HG03521 (cell line): ENCODE data around the gene RBM8A.

Experiments used
- ATAC-seq: cut with Tn5 transposase; IDR thresholded peaks from one replicate; pipeline ENCODE4 v1.9.1; 2021; ENCODE audit warnings: mild to moderate bottlenecking, moderate library complexity; ENCODE audit not compliant: unreplicated experiment

RBM8A gene

DNA sequence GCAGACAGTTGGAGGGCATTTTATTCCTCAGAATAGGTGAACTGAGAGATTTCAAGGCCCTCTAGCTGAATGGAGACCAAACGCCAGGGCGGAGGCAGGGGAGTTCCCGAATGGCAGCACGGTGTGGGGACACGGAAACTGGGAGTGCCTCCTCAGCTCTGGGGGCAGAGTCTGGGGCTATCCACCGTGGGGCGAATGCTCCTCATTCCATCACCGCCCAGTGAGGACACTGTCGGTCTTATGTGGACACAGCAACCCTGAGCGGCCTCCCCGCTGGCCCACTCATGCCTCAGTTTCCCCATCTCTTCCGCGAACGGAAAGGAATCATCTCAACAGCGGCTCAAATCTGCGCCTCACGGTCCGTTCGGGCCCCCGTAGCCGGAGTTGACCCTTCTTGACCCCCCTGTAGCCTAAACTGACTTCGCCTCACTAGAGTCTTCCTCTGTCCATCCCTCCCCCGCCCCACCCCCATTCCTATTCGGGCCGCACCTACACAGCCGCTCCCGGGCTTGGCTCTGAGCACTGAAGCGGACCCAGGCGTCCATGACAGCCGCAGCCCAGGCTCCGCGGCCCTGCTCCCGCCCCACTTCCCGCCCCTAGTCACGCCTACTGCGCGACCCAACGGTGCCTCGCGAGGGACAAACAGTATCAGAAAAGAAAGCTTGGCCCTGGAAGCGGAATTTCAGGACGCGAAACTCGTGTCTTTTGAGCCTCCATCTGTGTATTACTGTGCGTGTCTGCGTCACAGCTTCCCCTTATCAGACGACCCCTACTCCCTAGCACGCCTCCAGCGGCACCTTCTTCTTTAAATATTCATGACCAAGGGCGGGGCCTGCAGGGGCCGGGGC, 8.9 kb downstream of the RBM8A start, which contains the start of gene PEX11B:
PEX11B (minus strand) TSS at position 574 of the 848 bp plus-strand sequence; CDS start at position 545, 29 bp downstream.
- peak; percentile 84 for ATAC-seq

DNA sequence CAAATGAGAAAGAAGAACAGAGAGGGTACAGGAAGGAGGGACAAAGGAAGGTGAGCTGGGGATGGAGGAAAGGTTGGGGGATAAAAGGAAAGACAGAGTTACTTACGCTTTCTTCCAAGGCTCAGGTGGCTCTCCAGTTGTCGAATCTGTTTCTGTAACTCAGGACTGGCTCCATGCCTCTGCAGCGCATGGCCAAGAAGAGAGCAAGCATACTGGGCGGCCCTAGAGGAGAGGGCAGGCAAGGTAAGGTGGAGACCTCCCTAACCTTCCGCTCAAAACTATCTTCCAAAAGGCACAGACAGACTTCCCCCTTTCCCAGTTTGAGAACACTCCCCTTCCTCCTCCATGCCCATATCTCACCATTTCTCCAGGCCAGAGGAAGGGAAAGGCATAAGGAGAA, 9.7 kb downstream of the RBM8A start:
- ATAC-seq: no peak

DNA sequence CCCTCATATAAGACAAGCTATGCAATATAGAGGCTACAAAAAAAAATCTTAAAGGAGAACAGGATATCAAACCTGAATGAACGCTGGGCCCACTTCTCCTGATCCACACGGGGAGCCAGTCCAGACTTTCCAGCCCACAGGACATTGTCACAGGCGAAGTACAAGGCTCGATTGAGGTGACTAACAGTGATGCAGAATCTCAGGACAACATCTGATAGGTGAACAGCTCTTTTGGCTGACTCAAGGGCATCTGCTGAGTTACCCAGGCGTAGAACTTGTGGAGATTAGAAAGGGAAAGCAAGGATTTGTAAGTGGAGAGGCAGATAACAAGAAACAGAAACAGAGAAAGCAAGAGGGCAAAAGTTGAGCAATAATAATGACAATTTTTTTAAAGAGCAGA, 10.5 kb downstream of the RBM8A start:
- no peak for ATAC-seq

DNA sequence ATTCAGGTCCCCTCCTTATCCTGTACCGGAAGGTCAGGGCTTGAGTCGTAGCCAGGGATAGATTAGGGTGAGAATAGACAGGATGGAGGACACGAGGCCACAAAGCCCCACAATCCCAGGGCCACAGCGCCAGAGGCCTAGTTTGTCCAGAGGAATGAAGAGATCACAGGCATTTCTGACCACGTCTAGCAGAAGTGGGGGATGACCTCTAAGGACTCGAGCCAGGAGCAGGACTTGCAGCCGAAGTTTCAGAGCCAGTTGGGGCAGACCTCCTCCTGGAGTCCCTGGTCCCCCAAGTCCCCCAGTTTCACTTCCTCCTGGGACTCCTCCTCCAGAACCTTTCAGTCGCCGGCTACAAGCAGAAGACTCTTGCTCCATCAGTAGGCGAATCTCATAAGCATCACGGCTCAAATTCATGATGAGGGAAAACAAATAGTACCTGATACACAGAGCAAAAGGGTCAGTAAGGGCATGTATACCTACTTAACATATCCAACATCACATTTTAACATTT, 15.1 kb downstream of the RBM8A start:
- ATAC-seq: no peak

DNA sequence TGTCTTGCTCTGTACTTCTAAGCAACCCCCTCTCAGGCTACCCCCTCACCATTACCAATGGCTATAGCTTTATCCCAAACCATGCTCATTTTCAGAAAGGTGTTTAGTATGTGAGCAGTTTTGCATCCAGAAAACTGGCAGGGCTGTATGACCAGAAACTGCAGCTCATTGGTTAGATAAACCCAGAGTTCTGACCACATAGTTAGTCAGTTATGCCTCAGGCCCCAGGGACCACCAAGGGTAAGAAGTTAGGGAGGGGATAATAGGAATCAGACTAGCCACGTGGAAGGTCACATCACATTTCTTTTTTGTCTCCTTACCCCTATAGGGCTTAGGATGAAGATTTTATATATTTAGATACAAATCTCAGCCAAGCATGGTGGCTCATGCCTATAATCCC, 18.6 kb downstream of the RBM8A start:
- no peak for ATAC-seq

DNA sequence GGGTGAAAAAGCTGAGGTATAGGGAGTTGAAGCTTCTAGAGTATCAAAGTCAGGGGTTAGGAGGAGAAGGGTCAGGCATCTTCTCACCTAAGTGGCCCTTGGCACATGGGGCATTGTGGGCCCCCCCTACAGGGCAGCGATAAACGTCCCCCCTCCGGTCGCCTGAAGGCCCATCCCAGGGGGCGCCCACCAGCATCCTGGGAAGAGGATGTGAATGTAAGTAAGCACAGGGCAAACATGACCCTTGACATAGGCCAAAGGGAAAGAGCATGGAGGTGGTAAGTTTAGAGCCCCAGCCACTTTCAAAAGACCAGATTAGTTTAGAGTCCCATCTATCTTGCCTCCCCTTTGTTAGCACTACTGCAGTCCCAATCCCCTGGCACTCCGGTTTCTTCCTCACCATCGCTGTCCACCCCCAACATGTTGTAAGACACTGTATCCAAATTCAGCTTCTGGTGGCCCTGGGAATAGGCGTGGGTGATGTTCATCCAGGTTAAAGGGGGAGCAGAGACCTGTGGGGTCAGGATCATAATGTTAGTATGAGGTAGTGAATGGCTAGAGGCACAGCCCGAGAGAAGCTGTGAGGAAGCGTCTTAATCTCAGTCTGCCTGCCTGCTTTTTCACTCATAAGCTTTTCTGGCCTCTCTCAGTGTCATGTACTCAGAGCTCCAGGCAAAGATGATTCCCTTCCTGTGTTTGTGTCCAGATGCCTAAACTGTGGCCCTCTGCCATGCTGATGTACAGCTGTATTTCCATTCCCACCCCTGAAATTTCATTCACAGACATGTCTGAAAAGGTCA, 20.1 kb downstream of the RBM8A start:
- ATAC-seq: no peak

DNA sequence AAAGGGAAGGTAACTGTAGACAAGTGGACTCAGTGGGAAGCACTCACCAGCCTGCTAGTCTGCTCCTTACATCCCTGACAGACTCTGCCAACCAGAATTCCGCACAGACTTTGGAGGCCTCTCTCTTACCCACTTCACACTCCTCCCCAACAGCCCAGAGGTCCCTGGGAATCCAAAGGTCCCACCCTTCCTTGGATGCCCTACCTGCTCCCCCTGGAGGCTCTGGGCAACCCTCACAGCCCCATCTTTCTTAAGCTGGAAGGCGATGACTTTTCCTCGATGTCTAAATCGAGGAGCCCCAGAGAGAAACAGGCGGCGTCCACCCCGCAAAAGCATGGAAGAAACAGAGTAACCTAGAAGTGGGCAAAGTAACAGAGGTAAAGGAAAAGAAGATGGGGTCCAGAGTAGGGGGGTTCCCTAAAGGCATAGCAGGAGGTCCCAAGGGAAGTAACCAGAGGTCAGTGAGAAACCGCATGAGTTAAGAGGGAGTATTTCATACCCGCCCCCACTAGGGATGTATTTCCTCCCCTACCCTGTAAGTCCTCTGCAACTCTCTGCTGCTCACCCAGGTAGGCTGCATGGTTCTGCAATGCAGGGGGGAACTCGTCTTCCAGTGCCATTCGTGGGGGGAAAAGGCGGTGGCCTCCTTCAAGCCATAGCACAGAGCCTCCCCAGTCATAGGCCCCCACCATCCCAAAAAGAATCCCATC, 25.8 kb downstream of the RBM8A start:
- ATAC-seq: no peak

DNA sequence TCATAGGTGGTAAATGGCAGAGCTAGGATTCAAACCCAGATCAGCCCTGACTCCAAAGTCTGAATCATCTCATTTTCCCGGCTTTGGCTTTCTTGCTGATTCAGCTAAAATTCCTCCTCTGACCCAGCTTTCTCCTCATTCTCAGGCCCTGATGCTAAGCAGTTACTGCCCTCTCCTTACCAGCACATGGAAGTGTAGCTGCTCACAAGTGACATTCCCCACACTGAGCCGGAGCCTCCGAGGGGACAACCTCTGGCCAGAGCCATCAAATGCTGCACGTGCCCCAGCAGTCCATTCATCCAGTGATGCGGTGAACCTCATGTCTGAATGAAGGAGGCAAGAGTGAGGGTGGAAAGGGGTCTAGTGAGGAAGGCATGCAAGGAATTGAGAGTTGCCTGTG, 28.5 kb downstream of the RBM8A start:
- ATAC-seq: no peak

DNA sequence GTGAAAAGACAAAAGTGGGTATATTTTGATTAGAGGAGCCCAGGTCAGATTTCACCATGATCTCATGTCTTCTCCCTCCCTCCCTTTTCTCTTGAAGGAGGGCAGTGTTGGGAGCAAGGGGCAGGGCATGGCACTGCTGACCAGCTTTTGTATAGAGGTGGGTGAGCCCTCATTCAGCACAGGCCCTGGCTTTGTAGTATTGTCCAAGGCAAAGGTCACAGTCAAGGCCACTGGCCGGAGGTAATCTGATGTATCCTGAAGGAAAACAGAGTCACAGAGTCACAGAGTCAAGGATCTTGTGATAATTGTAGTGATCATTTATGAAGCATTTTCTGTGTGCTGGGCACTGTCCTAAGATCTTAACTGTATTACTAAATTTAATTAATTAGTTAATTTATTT, 29.3 kb downstream of the RBM8A start:
- ATAC-seq: no peak

DNA sequence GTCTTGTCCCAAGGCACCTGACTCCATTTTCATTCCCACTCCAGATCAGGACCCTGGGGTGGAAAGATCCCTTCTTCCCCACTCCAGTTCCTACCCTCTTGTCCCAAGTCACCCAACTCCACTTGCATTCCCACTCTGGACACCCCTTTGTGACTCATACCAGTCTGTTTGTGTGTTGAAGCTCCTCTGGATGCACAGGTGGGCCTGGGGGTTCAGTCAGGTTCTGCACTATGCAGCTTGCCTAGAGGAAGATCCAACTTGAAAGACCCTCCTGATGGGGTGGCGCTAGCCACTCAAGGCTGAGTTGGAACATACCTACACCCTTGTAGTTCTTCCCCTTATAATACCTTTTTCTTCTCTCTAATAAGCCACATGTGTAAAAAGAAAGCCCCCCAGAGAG, 31.8 kb downstream of the RBM8A start:
- ATAC-seq: no peak

DNA sequence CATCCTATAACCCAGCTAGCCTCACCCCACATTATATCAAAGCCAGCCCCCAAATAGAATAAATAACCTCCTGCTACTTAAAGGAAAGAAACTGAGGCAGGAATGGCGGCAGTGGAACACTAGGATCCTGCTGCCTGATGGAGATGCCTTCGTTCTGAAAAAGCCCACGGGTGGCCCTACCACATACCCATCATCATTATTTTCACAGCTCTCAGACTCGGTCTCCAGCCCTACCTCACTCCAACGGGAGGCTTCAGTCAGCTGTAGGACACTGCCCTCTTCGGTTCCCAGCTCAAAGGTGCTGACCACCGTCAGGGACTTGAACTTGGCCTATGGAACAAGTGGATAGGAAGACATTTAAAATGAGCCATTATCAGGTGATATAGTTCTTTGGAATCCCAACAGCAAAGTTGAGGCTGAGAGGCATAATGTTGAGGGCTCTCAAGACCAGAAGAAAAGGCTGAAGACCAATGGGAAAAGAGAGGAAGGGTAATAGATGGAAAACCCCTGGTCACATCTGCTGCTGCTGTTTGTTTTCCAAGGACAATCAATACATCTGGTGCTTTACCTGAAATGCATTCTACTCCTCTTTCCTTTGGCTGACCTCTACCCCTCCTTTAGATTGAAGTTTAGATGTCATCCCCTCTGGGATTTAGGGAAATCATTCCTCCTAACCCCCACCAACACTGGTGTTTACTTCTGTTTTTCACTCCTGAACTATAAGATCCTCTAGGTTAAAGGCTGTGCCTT, 33.8 kb downstream of the RBM8A start:
- ATAC-seq: no peak

DNA sequence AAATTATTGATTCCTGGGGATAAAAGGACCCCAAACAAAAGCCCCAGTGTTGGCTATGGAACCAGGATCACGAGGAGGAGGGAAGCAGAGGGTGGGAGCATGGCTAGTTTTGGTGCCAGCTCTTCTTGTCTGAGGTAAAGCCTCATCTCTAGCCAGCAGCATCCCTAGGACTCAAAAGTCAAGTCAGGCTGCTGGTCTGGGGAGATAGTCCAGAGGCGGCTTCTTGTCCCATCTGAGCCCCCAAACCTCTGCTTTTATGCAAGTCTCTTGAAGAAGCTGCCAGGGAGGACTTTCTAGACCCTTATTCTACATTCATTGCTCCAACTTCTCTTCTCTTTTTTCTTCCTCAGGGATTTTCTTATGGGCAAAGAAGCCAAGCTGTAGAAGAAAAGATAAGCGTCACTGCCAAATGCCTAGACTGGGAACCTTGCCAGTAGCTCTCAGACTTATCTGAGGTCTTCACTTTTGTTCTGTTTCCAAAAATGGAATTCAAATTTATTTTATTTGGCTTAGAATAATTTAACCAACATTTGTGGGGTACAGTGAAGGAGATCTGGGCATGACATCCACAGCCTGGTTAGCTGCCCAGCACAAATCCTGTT, 34.7 kb downstream of the RBM8A start:
- no peak for ATAC-seq

DNA sequence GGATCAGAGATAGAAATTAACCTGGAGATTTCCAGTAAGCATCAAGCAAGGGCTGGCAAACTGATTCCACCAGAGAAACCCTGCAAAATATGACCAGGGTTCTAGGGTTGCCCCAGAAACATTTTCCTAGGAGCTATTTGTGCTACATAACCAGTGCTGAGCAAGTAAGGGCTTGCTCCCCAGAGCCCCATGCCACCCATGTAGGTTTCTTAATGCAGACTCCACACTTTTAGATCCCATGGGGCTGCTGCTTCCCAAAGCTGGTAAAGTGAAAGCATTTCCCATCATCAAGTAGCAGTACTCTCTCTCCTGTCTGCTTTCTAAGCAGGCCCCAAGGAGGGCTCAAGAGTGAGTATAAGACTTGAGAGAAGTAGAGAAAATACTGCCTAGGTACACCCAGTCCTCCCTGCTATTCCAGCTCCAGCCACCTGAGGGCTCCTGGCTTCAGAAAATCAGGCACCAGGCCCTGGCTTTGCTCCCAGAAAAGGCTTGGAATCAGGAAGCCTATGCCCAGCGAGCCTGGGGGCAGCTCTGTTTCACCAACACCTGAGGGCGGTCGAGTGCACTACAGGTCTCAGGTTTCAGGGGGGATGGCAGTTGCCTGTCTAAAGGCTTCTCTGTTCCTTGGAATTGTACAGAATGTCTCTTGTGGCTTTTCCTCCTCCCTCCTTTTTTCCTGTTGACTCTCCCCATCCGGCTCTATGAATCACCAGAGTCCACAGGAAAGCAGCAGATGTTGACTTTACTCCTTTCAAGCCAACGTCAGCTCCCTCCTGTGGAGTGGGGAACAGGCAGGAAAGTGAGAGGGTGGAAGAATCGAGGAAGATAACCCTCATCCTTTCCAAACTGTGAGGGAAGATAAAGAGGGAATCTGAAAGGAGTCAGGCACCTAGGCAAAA, 35.4 kb downstream of the RBM8A start:
- no peak for ATAC-seq

DNA sequence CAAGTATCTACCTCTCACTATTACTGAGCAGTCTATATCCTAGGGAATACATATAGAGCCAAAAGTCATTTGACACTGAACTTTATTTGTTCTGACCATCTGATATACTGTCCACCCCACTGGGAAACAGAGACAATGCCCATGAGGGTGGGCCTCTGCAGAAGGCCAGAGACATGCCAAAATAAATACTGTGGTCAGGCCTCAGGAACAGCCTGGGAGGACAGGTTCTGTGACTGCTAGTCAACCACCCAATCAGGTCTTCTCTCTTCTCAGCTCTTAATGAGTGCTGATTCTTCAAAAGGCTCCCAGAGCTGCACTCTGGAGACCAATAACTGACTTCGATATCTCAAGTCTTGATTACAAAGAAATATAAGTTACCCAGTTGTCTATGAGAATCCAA, 36.1 kb downstream of the RBM8A start:
- no peak for ATAC-seq

DNA sequence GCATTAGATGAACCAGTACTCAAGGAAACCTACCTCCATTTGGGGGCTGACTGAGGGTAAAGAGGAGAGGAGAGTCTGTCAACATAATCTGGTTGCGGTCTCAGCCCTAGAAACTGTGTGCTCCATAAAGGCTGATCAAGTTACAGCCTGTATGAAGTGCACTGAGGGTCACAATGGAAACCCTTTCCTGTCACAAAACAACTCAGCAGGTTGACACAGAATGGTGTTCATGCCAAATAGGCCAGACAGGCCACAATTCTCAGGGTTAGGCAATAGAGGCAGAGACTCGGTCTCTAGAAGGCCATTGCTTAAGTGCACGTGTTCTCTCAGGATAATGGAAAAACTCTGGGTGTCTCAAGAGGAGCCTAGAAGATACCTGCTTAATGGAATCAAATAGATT, 37.6 kb downstream of the RBM8A start:
- no peak for ATAC-seq

DNA sequence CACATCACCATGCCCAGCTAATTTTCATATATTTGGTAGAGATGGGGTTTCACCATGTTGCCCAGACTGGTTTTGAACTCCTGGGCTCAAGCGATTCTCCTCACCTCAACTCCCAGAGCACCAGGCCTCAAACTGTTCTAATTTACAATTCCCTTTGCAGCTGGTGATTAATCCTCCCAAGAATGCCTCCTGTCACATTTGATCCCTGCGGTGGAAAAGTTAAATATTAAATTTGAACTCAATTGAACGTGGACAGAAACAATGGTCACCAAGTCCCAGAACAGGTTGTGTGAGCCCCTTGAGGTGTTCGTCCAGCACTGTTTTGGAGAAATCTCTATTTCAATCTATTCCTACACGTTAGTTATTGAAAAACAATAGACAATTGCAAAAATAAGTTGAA, 39.7 kb downstream of the RBM8A start:
- ATAC-seq: no peak

DNA sequence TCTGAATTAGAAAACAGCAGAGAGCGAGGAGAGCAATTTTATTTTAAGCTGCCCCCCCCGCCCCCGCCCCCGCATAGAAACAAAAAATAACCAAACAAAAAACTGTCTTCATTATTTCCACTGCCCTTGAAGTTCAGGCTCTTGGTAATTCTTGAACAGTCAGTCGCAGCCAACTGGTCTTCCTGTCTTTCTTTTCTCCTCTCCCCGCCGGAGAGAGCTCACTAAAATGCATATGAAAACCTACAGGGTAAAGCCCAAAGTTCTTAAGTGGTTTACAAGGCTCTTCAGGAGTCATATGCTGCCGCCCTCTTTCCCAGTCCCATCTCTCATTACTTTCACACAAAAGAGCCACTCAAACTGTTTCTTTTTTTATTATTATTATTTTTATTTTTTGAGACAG, 40.5 kb downstream of the RBM8A start:
- ATAC-seq: no peak

DNA sequence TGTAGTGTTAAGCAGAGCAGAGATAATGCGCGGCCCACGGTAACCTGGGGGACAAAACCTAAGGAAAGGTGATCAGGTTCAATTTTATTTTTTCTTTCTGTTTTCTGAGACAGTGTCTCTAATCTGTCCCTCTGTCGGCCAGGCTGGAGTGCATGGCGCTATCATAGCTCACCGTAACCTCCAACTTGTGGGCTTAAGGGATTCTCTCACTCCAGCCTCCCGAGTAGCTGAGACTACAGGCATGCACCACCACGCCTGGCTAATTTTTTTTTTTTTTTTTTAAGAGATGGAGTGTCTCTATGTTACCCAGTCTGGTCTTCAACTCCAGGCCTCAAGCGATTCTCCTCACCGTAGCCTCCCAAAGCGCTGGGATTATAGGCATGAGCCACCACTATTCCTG, 40.9 kb downstream of the RBM8A start:
- no peak for ATAC-seq

DNA sequence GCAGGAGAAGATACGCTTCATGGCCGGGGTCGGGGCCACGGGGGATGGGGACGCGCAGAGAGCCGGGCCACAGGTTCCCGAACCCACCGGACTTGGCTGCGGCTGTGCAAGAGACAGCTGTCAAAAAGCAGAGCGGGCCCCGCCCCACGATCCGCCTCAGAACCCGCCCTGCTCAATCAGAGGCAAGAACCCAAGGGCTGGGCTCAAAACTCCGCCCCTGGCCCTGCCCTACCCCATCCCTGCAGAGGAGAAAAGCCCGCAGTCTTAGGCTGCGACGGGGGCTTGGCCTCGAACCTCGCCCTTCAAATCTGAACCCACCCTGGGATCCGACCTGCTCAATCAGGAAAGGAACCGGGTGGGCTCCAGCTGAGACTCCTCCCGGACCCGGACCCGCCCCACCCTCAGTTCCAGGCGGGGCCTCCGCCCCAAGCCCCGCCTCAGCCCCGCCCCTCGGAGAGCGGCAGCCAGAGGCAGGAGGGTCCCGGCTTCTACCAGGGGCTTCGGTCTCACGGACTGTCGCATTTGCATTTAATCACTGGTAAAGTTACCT, 41.5 kb downstream of the RBM8A start, which contains the start of gene ANKRD35:
ANKRD35 (minus strand) TSS at position 129 of the 550 bp plus-strand sequence; CDS start at position 21, 108 bp downstream.
- ATAC-seq: peak; percentile 98
